ENCODE results near the gene ZBTB7B. TPM values are rescaled to one million over a fixed set of nuclear protein-coding genes. Genes with fewer than 3 reads are reported as not detected.

The ZBTB7B gene
- total RNA-seq, 2 donors from 2014 or later, result 30.1 to 34.3 TPM

DNA sequence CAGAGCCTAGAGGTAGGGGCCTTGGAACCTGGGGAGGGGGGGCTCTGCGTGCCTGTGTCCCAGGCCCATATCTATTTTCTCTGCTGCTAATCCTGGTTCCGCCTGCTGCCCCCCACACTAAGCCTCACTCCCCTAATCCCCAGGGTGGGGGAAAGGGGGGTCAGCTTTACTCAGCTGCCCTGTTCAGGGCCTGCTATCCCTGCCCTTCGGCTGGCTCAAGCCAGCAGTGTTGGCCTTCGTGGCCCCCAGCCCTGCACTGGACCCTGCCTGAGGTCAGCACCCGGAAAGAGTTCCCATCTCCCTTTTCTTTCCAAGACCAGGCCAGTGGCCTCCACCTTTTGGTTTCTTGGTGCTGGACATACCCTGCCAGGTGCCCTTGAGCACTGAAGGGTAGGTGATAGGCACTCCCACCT, 8.4 kb downstream of the ZBTB7B start:
- Histone ChIP-seq H3K9me3 (no peaks in the 10 kb centered on the region), H3K27ac (peak overlapping the region; percentile 27 to 61 (median 42)), H3K4me1 (peaks cover 79% of the 10 kb centered on the region), H3K27me3 (no peaks in the 10 kb centered on the region), H3K4me3 (no peak overlapping the region), H3K36me3 (replicated peaks in 1 of 2; ENCODE audit: insufficient read depth in 1 of 2, low read depth in 2 of 2) (peaks cover 0 to 7% of the 10 kb centered on the region in 2 donors)
- WGBS, 2 donors, result 52 to 64% methylated on average over 4 to 5 of the region's 5 CpGs
- TF ChIP-seq CTCF (IDR thresholded peaks at IDR 0.05), result no peak
- no peak for TF ChIP-seq POLR2A (IDR thresholded peaks at IDR 0.05)
- DNase-seq, result no peak
- intact Hi-C loops (cut with DNase I), result loop anchor here (5.0 kb wide), 1 partner anchor 49 kb away; the partner anchor contains the start of gene PYGO2
- ATAC-seq, result no peak

DNA sequence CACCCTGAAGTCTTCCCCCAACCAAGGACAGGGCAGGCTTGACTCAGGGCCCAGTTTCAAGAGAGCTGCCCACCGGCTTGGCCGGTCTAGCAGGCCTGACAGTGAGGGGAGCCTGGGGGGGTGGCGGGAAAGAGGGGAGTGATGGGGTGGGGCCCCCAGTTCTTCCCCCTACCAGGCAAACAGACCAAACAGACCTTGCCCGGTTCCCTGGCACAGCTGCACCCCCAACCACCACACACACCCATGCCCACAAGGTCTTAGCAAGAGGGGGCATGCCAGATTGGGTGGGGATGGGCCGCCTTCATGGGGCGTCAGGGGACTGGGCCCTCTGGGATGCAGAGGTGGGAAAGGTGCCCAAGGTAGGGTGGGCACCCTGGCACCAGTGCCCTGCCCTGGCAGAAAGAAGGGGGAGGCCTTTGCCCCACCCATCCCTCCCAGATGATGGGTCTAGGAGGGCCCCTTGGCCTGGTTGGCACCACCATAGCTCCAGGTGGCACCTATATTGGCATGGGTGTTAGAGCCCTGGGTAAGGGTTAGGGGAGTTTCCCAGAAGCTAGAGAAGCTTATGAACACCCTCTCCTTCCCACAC, 8.9 kb downstream of the ZBTB7B start:
- Histone ChIP-seq H3K4me1 (peaks cover 78% of the 10 kb centered on the region), H3K4me3 (no peak overlapping the region), H3K27me3 (no peaks in the 10 kb centered on the region), H3K9me3 (no peaks in the 10 kb centered on the region), H3K27ac (peak overlapping the region; percentile 27 to 61 (median 42)), H3K36me3 (replicated peaks in 1 of 2; ENCODE audit: insufficient read depth in 1 of 2, low read depth in 2 of 2) (peaks cover 0 to 7% of the 10 kb centered on the region in 2 donors)
- no peak for TF ChIP-seq POLR2A (IDR thresholded peaks at IDR 0.05)
- TF ChIP-seq CTCF (IDR thresholded peaks at IDR 0.05), result no peak
- ATAC-seq, result no peak
- intact Hi-C loops (cut with DNase I), result loop anchor here (5.0 kb wide), 1 partner anchor 49 kb away; the partner anchor contains the start of gene PYGO2
- no peak for DNase-seq
- 68 to 100% methylated on average over 2 to 6 of the region's 6 CpGs for whole genome bisulfite sequencing, 2 donors

- H3K4me3 ChIP-seq, result no peak overlapping the region
- WGBS, 2 donors, result 34 to 38% methylated on average over 6 to 9 of the region's 9 CpGs
- peaks cover 0 to 7% of the 10 kb centered on the region in 2 donors for H3K36me3 ChIP-seq (replicated peaks in 1 of 2; ENCODE audit: insufficient read depth in 1 of 2, low read depth in 2 of 2)
- TF ChIP-seq CTCF (IDR thresholded peaks at IDR 0.05) (no peak), POLR2A (IDR thresholded peaks at IDR 0.05) (no peak)
- H3K27me3 ChIP-seq, result no peaks in the 10 kb centered on the region
- H3K4me1 ChIP-seq, result peaks cover 78% of the 10 kb centered on the region
- DNase-seq (peak; percentile 50 to 74 (median 61)), ATAC-seq (peak; percentile 31)
- intact Hi-C loops (cut with DNase I), result loop anchor here (5.0 kb wide), 1 partner anchor 50 kb away; the partner anchor contains the start of gene PYGO2
- H3K27ac ChIP-seq, result peak overlapping the region; percentile 27 to 61 (median 42)
- H3K9me3 ChIP-seq, result no peaks in the 10 kb centered on the region
Measured at GRCh38 chr1:155012026-155012546, 9.5 kb downstream of the ZBTB7B start.

DNA sequence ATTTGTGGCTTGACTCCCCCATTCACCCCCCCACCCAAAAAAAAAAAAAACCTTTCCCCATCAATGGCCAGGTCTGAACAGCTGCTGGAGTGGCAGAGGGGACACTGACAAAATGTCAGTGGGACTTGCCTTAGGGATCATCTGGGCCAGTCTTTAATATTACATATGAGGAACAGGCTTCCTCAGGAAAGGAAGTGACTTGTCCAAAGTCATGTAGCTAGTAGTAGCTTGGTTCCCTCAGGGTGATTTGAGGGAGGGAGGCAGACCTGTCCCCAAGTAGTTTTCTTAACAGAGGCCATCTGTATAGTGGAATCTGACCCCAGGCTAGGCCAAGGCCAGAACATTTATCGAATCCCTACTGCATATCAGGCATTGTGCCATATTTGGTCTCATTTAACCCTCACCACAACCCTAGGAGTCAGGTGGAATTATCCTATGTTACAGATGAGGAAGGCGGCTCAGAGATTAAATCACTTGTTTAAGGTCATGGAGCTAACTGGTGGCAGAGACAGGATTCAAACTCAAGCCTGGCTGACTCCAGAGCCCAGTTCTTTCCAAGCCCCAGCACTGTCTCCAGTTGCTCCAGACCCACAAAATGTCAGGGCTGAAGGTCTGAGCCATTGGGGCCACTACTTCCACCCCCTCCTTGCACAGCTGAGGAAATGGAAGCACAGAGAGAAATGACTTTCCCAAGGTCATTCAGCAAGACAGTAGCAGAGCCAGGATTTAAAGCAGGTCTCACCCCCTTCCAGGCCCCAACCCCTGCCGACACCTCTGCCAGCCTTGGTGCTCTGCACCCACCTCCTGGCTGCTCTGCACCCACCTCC, 10.4 kb downstream of the ZBTB7B start:
- 34 to 41% methylated on average over 2 to 3 of the region's 3 CpGs for WGBS, 2 donors
- H3K9me3 ChIP-seq, result no peaks in the 10 kb centered on the region
- peak overlapping the region; percentile 5 to 61 (median 42) for H3K27ac ChIP-seq
- ATAC-seq (no peak), DNase-seq (no peak)
- H3K4me3 ChIP-seq, result no peak overlapping the region
- H3K4me1 ChIP-seq, result peaks cover 78% of the 10 kb centered on the region
- TF ChIP-seq CTCF (IDR thresholded peaks at IDR 0.05), result no peak
- intact Hi-C loops (cut with DNase I), result loop anchor here (5.0 kb wide), 1 partner anchor 51 kb away; the partner anchor contains the start of gene PYGO2
- H3K27me3 ChIP-seq, result no peaks in the 10 kb centered on the region
- H3K36me3 ChIP-seq (replicated peaks in 1 of 2; ENCODE audit: insufficient read depth in 1 of 2, low read depth in 2 of 2), result peaks cover 0 to 7% of the 10 kb centered on the region in 2 donors

Measured in body of pancreas (tissue), 4 donors.